GM19238 (cell line): ENCODE measurements around the gene RBFOX2.
"Not testable (repeated sequence)": the region's sequence is repeated elsewhere in the genome, so short reads cannot be mapped to it uniquely, and the experiment has no call there.

Experiments used
- DNase-seq: peaks from one replicate; pipeline ENCODE4 v3.0.0; 2011; ENCODE audit warnings: low spot score; ENCODE audit not compliant: insufficient read length

RBFOX2 gene

DNA sequence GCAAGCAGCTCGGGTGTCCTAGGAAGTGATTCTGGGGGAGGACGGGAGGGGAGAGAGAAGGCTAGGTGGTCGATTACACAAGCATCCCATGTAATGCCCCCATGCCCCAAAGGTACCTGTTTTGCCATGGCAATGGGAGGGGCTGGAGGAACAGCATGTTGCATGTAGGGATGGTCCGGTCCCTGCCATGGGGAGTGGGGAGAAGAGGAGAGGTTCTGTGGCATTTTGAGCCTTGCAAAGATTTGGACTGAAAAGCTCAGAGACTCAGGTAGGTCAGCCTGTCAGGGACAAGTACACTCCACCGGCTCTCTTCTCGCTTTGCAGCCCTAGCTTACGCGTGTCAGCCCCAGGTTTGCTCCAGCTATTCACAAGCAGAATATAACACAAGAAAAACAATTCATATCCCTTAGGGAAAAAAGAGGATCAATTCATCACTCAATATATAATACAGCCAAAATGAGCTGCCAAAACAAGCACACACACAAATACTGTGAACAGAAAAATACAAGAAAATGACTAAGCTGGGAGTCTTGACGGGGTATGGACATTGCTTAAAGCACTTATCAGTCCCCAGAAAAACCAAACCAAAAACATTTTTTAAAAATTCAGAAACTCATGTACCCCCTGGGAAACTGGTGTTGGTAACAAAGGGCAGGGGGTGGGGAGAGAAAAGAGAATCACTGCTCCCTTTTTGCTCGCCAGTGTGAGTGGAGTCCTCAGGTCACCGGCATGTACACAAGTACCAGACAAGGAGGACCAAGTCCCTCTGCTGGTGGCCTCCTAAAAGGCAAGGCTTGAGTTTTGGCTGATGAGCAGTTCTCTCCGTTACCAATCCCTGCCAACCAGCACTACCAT lies 289.3 kb downstream of the RBFOX2 start:
- no peak for DNase-seq

DNA sequence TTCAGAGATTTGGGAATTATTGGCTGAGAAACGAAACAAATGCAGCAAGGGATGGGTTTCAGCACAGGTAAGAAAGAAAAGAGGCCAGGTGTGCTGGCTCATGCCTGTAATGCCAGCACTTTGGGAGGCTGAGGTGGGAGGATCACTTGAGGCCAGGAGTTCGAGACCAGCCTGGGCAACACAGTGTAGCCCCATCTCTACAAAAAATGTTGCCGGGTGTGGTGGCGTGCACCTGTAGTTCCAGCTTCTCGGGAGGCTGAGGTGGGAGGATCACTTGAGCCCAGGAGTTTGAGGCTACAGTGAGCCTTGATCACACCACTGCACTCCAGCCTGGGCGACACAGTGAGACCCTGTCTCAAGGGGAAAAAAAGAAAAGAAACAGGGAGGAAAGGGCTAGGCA lies 290.7 kb downstream of the RBFOX2 start:
- DNase-seq, result not testable (repeated sequence)

DNA sequence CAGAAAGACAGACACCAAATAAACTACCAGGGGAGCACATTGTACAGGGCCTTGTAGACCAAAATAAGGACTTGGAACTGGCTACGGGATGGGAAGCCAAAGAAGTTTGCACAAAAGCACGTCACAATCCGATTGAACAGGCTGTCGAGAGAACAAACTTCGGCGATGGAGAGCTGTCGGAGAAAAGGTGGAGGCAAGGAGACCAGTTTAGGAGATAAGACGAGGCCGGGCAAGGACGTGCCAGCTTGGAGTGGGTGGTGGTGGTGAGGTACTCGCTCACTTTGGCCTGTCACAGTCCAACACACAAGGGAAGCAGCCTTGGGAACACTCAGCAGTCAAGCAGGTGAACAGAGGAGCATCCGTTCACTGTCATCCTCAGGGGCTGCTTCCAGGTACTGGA lies 291.9 kb downstream of the RBFOX2 start:
- no peak for DNase-seq

DNA sequence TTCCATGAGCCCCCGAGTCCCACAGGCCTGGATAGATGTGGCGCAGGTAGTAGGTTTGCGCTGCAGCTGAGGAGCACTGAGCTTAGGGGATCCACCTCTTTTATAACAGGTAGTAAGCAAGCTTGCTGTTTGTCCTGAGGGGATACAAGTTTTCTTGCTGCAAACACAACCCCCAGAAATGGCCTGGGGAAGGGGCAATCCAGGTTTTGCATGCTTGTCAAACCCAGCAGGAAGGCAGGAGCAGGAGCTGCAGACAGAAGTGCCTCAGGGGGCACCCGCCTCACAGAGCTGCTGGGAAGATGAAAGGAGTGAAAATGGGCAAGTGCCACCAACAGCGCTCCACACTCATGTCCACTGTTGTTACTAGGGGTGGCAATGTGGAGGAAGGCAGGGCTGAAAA lies 292.5 kb downstream of the RBFOX2 start:
- no peak for DNase-seq

DNA sequence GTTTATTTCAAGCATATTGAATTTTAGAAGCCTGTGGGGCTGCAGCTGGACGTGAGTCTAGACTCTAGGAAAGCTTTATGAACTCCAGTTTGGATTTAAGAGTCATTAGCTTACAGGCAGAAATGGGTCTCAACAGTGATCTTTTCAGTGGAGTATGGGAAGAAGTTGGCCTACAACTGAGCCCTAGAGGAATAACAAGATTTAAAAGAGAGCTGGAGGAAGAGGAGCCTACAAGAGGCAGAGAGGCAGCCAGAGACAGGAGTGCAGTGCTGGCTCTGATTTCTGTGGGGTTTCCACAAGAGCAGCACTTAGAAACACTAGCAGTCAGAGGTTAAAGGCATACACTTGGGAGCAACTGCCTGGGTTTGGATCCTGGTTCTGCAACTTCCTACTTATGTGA lies 293.1 kb downstream of the RBFOX2 start:
- DNase-seq, result no peak

DNA sequence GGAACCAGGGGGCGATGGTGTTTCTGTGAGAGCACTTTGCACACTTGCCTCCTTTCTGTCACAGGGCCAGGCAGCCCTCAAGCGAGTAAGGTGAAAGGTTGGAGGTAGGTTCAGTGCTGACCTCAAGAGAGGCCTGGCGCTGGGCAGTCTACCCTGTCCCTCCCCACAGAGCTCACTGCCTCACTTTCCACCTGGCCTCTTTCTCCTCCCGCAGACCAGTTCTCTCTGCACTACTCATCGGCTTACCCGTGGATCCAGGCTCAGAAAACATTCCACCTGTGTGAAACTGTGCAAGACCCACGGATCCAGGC lies 294.2 kb downstream of the RBFOX2 start:
- DNase-seq, result no peak

DNA sequence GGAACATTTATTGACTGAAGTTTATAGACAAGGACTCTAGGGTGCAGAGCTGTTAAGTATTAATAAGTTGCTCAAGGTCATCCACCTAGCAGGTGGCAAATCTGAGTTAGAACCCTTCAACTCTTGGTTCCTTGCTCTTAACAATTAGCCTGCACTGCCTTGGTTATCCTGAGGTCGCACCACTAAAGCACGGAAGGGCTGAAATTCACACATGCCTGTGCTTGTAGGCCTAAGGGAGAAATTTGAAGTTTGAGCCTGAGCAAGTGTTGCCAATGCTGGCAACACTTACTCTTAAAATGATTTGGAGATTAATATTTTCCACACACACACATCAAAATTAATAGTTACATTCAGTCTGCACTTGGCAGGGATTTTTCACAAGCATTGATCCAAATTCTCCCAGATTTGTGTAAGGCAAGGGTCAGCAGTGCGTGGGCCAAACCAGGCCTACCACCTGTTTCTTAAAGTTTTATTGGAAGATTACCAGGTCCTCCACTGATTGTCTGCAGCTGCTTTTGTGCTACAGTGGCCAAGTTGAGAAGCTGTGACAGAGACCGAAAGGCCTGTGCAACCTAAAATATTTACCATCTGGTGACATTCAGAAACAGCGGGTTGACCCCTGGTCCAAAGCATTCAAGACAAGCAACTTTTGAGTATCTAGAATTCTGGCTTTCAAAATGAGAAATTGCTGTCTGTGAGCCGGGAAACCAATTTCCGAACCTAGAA lies 294.7 kb downstream of the RBFOX2 start:
- no peak for DNase-seq

DNA sequence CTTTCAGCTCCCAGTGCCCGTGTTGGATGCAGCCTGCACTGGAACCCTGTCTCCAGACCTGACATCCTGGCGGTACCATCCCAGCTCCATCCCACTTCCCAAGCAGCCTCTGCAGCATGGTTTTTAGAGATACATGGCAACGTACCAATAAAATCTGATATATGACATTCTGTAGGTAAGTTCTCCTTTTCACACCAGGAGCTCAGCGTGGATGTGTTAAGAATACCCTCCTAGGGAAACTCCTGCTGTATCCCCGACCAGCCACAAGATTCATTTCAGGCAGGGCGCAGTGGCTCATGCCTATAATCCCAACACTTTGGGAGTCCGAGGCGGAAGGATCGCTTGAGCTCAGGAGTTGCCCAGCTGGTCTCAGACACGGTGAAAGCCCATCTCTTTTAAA lies 295.6 kb downstream of the RBFOX2 start:
- no peak for DNase-seq

DNA sequence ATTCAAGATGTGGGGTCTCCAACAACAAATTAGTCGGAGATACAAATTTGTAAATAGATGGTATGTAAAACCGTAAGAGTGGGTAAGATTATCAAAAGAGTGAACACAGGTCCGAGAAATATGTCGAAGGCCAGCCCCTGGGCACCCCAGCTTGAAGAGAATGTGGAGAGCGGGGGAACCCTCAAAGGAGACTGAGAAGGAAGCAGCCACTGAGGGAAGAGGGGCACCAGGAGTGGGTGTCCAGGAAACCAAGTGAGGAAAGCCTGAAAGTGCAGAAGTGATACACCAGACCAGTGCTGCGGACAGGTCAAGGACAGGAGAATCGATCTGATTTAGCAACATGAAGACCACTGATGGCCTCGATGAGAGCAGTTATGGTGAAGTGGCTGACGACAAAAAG lies 296.5 kb downstream of the RBFOX2 start:
- DNase-seq, result no peak

DNA sequence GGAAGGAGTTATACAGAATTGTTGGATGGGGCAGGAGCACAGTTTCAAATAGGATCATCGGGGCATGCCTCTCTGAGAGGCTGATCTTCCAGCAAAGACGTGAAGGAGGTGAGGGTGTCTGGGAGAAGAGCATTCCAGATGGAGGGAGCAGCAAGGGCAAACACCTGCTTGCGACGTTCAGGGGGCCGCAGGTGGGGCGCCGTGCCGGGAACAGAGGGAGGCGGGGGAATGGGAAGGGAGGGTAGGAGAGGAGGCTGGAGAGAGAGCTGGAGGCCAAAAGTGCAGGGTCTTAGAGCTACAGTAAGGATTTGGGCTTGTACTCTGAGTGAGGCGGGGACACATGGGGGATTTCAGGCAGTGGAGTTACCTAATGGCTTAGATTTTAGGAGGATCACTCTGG lies 297.3 kb downstream of the RBFOX2 start:
- DNase-seq, result no peak

DNA sequence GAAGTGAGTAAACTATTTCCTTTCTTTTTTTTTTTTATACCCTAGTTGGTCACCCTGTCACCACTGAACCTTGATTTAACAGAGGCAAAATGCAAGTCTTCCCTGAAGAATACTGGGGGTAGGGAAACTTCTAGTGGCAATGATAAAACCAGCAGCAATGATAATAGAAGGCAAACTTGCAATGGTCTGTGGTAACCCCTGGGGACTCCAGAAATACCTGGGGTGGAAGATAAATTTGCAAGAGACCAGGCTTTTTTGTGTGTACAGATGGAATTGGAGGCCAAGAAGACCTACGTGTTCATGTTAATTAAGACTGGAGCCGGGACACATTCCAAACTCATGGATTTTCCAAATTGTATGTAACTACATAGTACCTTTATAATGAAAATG lies 299.3 kb downstream of the RBFOX2 start:
- DNase-seq, result no peak

DNA sequence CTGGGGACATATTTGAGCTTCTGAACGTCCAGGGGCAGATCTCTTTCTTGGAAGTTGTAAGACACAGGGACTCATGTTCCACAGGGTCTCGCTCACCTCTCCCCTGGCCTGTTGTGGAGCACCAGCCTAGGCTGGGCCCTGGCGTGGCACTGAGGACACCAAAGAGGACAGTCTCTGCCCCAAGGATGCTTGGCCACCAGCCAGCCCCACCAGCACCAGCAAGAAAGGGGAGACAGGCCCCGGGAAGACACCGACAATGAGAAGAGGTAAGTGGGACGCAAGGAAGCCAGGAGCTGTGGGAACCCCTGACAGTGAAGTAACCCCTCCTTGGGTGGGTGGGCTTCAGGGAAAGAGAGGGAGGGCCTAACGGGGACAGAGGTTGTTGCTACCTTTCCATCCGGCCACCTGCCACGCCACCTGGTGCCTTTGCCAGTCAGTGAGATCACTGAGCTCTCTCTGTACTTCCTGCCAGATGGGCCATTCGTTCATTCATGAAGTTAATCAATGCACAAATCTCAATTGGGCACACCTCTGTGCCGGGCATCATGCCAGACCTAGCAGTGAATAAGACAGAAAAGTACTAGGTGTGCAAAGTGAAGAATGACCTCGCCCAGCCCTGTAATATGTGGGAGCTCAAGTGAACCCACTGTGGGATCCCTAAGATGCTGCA lies 299.9 kb downstream of the RBFOX2 start:
- DNase-seq, result no peak

DNA sequence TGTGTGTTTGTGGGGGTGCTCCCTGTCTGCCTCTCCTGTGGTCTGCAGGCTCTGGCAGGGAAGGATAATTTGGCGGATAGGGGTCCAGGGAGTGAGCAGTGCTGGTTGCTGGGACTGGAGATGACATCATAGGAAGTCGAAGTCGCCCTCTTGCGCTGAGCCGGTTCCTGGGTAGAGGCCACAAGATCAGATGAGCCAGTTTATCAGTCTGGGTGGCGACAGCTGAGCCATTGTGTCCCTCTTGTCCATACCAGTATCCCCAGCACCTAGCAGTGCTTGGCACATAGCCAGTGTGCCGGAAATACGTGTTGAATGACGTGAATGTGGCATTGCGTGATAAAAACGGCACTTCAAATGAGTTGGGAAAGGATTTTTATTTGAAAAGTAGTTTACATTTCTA lies 301.2 kb downstream of the RBFOX2 start:
- no peak for DNase-seq

DNA sequence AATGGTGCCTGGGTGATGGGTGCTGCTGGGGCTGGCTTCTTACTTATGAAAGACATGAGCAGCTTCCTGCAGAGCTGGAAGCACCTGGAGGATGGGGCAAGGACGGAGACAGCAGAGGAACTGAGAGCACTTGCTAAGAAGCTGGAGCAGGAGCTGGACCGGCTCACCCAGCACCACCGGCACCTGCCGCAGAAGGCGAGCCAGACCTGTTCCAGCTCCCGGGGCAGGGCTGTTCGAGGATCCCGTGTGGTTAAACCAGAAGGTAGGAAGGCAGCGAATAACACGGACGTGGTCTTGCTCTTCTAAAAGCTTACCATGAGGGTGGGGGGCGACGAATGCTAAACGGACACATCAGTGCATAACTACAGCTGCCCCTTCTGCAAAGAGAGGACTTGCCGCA lies 301.7 kb downstream of the RBFOX2 start:
- DNase-seq, result no peak

DNA sequence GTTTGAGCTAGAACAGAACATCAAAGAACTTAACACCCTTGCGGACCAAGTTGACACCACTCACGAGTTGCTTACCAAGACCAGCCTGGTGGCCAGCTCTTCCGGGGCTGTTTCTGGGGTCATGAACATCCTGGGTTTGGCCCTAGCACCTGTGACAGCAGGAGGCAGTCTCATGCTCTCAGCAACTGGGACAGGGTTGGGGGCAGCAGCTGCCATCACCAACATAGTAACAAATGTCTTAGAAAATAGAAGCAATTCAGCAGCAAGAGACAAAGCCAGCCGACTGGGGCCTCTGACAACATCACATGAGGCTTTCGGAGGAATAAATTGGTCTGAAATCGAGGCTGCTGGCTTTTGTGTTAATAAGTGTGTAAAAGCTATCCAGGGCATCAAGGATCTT lies 302.2 kb downstream of the RBFOX2 start:
- no peak for DNase-seq

DNA sequence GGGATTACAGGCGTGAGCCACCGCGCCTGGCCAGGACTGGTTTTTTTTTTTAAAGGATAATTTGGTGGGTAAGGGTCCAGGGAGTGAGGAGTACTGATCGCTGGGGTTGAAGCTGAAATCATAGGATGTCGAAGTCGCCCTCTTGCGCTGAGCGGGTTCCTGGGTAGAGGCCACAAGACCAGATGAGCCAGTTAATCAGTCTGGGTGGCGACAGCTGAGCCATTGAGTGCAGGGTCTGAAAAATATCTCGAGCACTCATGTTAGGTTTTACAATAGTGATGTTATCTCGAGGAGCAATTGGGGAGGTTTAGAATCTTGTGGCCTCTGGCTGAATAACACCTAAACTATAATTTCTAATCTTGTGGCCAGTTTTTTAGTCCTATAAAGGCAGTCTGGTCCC lies 303.1 kb downstream of the RBFOX2 start:
- DNase-seq, result no peak

DNA sequence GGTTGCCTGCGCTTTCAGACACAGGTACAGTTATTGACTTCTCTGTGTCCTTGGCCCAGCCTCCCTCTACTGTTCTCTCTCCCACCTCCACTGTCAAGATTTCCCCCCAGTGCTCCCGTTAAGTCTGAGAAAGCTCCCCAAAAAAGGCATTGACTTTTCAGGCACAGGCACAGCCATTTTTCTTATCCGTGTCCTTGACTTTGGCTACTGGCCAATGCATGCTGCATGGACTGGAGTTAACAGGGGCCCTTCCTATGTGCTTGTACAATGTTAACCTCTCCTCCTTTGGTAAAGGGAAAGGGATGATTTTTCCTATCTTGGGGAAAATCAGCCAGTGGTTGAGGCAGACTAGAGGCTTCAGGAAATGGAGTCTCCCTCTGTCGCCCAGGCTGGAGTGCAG lies 306.7 kb downstream of the RBFOX2 start:
- DNase-seq, result no peak

DNA sequence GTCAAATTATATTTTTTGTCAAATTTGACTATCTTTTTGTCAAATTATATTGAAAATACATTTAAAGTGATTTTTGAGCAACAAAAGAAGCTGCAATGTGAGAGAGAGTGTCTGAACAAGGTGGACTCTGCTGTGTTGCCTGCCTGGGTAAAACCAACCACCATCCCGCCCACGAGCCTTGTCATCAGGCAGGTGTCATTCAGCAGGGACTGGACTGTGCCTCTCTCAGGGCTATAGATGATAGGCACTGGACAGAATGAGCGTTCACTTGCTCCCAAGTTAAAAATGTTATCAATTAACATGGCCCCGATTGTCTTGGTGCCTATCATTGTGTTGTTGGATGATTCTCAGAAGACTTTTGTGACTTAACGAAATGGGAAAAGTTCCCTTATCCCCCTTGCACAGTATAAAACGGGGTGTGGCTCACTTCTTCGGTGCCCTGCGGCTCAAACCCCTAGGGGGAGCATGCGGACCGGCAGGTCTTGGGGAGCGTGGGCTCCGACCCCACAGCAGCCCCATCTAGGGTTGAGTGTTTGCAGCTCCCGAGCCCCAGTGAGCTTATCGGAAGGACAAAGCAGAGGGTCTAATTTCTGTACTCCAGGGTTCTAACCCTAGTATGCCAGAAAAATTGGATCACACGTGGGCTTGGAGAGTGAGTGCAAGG lies 309.3 kb downstream of the RBFOX2 start:
- no peak for DNase-seq

DNA sequence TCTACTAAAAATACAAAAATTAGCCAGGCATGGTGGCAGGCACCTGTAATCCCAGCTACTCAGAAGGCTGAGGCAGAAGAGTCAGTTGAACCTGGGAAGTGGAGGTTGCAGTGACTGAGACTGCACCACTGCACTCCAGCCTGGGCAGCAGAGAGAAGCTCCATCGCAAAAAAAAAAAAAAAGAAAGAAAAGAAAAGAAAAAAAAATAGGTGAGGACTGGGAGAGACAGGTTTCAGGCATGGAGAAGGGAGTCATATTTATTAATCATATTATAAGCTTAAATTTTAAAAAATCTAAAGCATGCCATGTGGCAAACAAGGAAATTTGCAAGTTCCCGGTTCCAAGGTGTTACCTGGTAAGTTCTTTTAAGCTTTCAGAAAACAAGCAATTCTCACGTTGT lies 311.1 kb downstream of the RBFOX2 start, which contains the start of gene APOL5:
Gene APOL5, plus strand, starts transcription at position 301 of the 400 bp plus-strand sequence. Its CDS starts 0 bp downstream, at position 301.
- DNase-seq, result no peak

DNA sequence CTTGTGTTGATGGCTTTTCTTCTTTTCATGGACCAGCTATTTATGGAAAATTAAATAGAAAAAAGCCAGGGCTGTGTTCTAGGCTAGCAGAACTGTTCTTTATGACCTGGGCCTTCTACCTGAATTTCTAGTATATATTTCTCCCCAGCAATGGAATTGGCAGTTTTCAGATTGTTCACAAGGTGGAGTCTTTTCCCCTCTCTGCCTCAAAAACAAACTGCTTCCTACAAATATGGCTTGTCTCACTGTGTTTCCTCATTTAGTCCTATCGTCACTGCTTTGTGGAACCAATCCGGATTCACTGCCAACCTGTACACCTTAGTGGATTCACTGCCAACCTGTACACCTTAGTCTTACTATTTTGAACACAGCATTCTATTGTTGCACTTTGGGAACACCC lies 316.0 kb downstream of the RBFOX2 start:
- no peak for DNase-seq

DNA sequence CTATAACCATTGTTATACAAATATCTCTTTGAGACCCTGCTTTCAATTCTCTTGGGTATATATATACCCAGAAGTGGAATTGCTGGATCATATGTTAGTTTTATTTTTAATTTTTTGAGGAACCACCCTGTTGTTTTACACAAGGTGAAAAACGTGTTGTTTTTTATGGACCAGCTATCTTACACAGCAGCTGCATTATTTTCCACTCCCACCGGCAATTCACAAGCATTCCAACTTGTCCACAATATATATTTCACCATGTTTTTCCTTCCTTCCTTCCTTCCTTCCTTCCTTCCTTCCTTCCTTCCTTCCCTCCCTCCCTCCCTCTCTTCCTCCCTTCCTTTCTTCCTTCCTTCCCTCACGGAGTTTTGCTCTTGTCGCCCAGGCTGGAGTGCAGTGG lies 317.3 kb downstream of the RBFOX2 start:
- no peak for DNase-seq

DNA sequence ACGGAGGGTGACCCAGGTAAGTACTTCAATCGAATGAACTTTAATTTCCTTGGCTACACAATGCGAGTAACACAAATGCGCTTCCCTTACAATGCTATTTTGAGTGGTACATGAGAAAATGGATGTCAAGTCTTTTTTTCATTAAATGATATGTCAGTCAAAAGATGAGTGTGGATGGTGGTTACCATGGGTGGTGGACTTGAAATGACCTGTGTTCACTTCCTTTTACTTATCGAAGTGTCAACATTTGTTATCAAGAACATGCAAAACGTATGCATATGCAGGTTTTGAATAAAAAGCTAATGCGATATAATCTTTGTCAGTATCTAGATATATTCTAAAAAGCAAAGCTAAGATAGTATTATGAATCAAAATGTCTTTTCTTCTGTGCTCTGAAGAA lies 319.7 kb downstream of the RBFOX2 start:
- no peak for DNase-seq
